GM19468 (cell line): ENCODE results near the gene PHACTR1.
"Not testable (repeated sequence)": the region's sequence is repeated elsewhere in the genome, so short reads cannot be mapped to it uniquely, and the experiment has no call there.

Experiments used
- ATAC-seq: cut with Tn5 transposase; IDR thresholded peaks from one replicate; pipeline ENCODE4 v1.9.1; 2021; ENCODE audit warnings: mild to moderate bottlenecking, moderate library complexity, moderate number of reproducible peaks; ENCODE audit not compliant: unreplicated experiment; ENCODE audit errors: extremely low read depth

PHACTR1 gene

DNA sequence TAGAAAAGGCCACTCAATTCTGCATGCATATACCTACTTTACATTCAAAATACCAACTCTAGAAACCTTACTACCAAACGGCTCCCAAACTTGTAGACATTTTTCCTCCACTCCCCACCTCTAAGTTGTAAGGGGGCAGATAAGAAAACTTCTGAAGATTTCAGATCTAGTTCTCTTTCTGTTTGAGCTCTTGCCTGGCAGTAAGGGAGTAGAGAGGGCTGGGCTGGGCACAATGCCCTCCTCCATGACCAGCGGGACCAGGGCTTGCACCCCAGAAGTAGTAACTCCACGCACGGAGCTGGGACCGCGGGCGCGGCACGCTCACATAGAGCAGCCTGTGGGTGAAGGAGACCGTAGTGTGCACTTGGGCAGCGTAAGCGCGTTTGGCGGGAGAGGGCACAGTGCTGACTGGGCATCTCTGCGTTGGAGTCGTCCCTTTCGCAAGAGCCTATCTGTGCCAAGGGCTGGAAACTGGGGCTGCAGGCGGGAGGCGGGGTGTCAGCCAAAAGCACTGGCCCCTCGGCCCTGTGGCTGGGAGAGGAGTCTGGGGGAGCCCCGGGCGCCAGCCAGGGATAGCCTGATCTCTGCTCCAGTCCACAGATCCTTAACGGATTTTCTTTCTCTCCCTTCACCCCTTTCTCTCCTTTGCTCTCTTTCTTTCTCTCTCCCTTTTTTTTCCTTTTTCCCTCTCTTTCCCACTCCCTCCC is 32.4 kb downstream of the PHACTR1 start:
- ATAC-seq, result no peak

DNA sequence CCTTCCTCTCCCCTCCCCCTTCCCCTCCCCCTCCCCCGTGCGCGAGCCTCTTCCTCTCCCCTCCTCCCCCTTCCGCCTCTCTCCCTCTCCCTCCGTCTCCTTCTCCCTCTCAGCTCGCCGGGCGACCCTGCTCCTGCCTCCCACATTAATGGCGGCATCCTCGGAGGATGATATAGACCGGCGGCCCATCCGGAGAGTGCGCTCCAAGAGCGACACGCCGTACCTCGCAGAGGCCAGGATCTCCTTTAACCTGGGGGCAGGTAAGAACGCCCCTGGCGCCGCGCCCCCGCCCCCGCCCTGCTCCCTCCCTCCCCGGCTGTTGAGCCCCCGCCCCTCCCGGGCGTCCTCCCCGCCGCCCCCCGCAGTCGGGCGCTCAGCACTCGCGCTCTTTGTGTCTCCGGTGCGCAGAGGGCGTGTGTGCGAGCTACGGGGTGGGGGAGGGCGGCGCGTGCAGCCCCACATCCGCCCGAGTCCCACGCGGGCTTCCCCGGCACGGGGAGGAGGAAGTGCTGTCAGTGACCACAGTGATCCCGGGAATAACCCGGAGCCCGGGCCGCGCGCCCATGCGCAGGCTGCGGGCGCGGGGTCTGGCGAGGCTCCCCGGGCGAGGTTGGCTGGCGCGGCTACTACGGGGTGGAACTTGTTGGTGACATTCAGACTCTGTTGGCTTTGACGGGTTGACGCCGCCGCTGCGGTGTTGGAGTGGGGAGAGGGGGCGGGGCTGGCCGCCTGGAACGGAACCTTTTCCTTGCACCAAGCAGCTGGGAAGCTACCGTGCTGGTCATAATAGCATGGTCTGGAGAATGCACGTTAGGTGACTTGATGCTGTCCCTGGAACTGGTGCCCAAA is 33.2 kb downstream of the PHACTR1 start:
- ATAC-seq, result no peak

DNA sequence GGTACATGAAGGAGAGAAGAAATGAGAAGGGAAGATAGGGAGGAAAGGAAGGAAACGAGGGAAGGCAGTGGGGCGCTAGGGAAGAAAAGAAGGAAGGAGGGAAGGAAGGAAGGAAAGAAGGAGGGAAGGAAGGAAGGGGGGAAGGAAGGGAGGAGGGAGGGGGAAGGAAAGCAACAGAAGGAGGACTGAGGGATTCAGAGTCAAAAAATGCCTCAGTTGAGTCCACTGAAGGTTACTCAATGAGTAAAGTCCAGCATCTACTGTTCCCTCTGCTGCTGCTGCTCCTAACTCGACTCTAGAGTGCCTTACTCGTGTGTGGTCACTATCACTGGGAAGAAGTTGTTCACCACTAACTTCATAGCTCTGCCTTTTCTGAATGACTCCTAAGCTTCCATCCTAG is 33.8 kb downstream of the PHACTR1 start:
- no peak for ATAC-seq

DNA sequence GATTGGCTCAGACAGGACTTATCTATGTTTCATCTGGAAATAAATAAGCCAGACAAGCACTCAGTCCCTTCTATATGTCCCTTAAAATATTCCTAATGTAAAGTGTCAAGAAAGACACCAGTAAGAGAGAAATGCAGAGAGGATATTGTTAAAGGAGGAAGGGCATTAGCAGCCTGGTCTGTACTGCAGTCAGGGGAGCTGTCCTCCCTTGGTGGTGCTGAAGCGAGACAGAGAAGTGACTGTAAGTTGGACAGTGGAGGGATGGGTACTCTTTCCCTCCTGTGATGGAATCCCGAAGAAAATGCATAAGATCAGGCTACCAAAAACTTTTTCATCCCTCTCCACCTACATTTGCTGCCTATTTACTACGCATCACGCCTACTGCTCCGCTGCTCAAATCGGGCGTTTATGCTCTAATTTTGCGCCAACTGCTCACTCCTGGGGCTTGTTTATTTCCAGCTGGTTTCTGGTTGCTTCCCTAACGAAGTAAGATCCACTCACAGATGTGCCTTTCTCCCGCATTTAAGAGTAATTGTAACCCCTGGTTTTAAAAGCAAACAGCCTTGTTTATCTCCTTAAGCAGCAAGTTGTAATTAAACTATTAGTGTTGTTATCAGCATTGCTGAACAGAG is 35.2 kb downstream of the PHACTR1 start:
- ATAC-seq, result no peak

DNA sequence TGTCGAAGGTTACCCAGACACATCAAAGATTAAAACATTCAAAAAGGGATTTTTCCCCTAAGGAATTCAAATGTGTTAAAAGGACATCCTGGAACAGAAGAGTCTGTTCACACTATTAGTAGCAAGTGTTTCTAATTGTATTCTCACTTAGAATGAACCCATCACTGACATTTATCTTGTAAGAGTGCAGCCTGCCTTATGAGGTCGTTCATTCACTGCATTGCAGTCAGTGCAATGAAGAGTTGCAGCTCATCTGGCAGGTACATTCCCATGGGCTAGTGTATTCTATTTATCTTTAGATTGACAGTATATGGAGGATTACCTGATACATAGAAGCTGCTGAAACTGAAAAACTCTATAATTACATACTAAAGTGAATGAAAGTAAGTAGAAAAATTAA is 36.5 kb downstream of the PHACTR1 start:
- ATAC-seq, result no peak

DNA sequence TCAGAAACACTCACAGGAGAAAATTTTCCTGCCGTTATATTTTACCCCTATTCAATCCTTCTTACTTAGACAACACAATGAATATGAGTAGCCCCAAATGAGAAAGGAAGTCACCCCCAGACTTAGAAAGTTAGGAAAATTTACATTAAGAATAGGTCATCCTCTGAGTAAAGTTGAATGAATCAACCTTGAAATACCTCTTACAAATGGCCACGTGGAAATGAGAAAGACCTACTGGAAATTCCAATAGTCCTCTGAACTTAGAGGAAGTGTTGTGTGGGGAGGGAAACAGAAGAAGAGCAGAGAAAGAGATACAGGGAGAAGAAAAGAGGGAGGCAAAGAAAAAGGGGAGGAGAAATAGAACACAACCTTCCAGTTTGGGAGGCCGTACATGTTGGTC is 43.7 kb downstream of the PHACTR1 start:
- no peak for ATAC-seq

DNA sequence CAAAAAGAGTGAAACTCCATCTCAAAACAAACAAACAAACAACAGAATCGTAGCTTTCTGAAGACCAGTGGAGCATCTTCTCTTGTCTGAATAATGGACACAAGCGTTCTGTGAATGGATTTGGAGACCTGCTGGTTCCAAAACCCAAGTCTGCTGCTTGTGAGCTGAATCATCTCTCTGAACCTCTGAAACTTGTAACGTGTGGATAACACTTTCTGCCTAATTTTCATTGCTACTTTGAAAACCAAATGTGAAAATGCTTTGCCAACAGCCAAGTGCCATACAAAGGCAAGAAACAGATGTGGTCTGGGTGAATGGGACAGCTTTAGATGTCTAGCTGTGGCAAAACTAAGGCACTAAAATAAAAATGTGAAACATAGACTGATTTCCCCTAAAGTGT is 44.3 kb downstream of the PHACTR1 start:
- no peak for ATAC-seq

DNA sequence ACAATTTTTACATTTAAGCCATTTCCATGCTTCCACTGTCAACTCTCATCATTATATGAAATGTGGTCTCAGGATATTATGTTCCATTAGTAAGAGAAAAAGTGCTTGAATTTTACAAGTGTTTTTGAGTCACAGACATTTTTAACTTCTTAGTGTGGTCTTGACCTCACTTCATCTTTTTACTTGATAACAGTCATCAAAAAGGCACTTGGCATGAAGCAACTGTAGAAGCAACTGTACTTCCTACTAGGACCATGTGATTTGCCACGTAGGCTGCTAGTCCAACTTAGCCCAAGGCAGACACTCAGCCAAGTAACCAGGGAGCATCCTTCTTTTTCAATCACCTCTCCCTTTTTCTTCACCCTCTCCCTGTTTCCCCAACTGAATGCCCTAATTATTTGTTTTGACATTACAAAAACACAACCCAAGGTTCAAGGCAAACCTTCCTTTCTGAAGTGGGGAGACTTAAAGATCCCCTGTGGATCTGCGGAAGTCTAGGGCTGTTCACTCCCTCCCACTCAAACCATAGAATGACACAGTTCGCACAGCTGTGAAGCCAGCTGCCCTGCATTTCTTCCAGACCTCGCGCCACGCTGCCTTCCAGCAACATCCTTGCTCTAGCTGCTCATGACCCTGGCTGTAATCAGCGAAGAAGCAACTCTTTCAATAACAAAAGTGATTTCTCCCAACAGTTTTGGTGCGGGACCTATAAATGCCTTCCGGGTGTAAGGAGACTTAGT is 45.0 kb downstream of the PHACTR1 start:
- ATAC-seq, result no peak

DNA sequence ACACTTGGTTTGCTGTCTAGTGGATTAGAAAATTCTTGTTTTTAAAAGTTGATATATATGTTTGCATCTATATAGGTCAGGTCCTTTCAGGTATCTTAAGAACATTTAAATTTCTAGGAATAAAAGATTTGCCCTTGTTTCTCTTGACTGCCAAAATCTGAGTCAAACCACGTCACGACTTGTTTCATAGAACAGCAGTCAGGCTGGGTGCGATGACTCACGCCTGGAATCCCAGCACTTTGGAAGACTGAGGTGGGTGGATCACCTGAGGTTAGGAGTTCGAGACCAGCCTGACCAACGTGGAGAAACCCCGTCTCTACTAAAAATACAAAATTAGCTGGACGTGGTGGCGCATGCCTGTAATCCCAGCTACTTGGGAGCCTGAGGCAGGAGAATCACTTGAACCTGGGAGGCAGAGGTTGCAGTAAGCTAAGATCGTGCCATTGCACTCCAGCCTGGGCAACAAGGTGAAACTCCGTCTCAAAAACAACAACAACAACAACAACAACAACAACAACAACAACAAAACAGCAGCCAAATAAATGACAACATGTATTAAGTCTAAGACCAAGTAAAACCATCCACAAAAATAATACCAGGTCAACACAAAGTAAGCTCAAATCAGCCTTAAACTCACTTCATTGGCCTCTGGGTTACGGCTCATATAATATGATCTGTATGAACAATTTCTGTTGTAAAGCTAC is 46.3 kb downstream of the PHACTR1 start:
- ATAC-seq, result not testable (repeated sequence)

DNA sequence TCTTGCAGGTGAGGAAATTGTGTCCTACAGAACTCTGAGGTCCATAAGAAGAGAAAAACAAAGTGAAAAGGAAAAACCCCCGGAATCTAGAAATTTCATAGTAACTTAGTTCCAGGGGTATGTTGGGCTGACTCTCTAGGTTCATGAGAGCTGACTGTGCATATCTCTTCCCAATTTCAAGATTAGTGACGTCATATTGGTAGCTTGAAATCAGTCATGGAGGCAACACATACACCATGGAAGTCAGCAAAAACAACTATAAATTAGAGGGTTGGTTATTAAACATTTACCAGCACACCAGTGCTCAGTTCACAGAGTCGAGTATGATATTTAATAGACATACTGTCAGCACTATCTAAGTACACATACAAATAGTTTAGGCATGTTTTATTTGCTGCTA is 49.8 kb downstream of the PHACTR1 start:
- ATAC-seq, result no peak

DNA sequence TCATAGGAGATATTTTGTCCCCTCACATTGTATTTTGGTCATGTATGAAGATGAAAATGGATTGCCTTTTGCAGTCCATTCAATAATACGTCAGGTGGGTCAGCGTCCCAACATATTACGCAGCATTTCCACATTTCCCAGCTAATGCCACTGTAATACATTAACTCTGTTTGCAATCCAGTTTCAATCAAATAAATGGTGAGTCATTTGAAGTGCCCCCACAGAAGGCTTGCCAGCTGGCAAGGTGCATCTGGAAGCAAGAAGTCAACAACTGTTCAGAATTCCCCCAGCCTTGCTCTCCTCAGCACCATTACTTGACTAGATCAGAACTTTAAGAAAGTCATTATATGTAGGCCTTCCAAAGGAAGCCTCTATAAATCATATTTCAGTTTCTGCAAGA is 50.4 kb downstream of the PHACTR1 start:
- ATAC-seq, result no peak

DNA sequence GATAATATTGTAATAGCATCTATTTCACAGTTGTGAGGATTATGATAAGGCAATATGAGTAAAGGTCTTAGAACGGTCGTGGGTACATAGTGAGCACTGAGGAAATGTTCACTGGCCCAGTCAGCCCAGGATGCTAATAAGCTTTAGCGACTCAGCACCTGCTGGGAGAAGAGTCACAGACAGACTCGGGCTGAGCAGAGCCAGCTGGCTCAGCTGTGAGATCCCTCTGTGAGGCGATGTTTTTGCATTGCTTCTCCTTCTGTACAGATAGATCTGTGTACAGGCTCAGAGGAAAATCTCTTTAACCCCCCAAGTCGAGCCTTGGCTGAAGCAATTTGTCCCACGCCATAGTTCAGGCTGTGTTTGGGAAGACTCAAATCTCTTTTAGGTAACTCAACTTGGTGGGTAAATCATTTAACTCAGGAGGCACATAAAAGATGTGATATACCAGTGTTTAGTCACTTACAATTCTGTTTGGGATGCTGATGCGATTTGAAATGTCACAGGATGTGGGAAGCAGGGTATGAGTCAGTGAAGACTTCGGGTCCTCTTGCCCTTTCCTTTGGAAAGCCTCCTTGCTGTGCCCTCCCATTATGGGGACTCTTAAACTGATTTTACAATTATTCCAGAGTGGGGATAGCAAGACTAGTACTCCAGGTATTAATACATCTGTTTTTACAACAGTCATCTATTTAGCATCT is 53.1 kb downstream of the PHACTR1 start:
- ATAC-seq, result no peak

DNA sequence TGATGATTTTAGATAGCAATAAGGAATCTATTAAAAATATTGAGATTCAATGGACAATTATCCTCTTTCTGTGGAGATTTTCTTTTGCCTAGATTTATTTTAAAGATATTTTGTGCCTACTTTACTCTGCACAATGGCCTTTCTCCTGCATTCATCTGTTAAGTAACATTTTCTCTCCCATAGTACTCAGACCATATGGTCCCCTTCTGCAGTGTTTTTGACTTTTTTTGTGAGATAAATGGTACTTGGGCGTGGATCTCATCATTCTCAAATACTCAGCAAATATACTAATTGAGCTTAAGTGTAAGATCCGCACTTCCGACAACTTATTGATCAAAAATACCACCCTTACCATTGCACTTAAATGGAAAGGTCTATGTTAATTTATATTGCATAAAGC is 55.8 kb downstream of the PHACTR1 start:
- ATAC-seq, result no peak

DNA sequence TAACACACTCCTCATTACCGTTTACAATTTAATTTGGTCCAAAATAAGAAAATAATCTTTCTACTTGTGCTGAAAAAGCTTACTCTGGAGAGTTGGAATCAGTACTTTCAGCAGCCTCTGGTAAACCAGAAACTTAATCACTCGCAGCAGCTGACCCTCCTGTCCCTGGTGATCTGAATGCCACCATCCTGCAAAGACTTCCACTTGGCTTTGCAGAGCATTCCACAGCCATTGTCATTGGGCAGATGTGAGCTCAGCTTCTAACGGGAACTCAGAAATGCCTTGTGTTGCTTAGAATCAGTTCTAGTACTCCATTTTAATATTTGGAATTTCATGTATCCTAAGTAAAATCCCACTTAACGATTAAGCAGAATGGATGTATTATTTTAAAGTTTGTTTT is 59.7 kb downstream of the PHACTR1 start:
- no peak for ATAC-seq

DNA sequence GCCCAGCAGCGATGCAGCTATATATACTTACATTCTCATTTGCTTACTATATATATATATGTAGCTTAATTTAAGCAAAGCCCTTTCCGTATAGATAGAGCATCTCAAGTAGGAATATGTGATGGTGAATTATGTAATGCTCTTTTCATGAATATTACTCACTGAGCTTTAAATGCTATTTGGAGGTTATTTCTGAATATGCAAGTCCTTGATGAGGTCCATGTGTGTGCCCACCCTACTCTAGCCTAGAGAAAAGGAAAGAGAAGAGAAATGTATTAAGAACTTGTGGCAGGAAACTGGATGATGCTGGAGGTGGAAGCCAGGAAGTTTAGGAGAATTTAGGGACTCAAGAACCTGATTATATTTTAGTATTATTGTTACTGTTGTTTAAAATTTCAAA is 63.2 kb downstream of the PHACTR1 start:
- ATAC-seq, result no peak

DNA sequence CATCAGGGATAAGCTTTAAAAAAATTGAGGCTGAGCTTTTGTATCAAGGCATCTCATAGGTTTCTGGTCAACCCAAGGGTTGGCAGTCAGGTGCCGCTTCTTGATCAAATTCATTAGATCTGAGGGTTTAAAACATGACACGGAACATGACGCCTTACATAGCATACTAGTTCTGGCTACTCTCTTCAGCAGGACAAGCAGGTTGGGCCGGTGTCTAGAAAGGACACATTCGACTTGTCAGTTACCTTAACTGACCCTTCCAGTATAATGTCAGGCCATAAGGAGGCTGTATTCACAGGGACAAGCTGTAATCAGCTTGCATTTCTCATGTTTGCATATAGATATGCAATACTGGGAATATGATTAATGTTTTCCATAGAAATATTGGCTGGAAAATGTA is 65.6 kb downstream of the PHACTR1 start:
- no peak for ATAC-seq

DNA sequence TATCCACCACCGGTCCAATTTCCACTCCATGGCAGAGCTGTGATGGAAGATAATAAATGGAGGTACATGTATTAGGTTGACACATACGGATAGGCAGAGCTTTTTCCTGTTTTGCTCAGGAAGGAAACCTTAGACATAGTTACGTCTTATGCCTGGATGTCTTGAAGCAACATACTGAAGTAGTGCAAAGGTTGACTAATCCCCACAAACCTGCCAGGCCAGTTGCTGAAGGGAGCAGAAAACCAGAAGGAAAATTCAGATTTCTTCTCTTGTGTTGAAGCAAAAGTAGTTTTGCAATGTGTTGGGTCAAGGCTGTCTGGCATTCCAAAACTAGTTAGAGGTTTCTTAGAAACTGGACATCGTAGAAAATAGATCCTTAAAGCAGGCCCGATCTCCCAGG is 68.7 kb downstream of the PHACTR1 start:
- ATAC-seq, result no peak

DNA sequence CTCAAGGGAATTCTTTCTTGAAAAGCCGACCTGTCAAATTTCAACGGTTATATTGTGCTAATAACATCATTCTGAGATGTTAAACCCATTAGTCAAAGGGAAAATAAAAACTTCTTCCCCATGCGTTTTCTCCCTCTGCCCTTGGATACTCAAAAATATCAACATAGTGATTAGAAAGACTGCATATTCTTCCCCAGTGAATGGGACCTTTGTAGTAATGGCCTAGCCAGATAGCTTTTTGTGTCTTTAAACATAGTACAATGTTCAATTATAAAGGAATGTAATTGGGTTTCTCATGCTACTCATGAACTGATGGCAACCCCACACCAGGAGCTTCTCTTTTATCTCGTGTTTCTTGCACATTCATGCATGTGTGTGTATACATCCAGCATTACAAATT is 69.4 kb downstream of the PHACTR1 start:
- ATAC-seq, result no peak

DNA sequence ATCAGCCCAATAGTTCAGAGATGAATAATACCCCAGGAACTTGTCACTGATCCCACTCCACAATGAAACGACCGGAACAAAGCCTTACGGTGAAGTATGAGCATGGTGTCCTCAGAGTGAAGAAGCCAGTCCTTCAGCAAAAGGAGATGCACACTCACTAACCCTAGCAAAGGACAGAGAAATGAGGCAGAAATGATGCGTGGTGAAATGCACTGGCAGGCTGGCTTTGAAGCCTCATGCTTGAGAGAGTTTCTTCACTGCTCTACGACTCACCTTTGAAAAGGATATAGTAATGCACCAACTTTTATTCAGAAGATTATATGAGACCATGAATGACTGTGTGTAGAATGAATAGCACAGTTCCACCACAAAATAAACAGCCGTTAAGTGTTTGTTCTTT is 74.8 kb downstream of the PHACTR1 start:
- no peak for ATAC-seq
